Epidermal melanocyte (primary cell): ENCODE measurements around the gene ZNF862.

Experiments
- DNase-seq: peaks from one replicate; pipeline ENCODE4 v3.0.0; 2011; ENCODE audit warnings: low spot score; ENCODE audit not compliant: insufficient read length

Gene ZNF862

DNA sequence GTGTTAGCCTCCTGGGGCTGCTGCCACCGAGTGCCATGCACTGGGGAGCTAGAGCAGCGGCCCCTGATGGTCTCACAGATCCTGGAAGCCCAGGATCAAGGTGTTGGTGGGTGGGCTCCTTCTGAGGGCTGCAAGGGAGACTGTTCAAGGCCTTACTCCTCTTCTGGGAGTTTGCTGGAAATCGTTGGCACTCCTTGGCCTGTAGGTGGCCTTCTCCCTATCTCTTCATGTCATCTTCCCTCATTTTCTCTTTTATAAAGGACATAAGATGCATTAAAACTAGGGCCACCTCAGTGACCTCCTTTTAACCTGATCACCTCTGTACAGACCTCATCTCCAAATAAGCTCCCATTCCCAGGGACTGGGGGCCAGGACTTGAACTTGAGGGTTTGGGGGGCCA, 27.0 kb upstream of the ZNF862 start:
- DNase-seq, result no peak

DNA sequence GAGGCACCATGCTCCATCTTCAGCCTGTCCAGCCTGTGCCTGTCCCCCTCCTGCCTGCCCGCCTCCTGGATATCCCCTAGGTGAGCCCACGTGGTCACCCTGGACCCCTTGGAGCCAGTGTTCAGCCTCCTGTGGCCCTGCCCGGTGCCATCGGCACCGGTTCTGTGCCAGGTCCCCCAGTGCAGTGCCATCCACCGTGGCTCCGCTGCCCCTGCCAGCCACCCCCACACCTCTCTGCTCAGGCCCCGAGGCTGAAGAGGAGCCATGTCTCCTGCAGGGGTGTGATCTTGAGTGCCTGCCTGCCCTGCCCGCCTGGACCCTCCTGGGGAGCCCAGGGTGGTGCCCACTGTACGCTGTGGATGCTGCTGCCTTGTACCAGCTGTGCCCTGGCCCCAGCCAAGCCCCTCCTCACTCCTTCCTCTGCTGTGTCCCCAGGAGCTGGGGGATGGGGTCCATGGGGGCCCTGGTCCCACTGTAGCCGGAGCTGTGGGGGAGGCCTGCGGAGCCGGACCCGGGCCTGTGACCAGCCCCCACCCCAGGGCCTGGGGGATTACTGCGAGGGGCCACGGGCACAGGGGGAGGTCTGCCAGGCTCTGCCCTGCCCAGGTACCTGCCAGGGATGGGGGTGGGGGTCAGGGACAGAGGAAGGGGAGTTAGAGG, 26.2 kb upstream of the ZNF862 start:
- DNase-seq, result no peak

DNA sequence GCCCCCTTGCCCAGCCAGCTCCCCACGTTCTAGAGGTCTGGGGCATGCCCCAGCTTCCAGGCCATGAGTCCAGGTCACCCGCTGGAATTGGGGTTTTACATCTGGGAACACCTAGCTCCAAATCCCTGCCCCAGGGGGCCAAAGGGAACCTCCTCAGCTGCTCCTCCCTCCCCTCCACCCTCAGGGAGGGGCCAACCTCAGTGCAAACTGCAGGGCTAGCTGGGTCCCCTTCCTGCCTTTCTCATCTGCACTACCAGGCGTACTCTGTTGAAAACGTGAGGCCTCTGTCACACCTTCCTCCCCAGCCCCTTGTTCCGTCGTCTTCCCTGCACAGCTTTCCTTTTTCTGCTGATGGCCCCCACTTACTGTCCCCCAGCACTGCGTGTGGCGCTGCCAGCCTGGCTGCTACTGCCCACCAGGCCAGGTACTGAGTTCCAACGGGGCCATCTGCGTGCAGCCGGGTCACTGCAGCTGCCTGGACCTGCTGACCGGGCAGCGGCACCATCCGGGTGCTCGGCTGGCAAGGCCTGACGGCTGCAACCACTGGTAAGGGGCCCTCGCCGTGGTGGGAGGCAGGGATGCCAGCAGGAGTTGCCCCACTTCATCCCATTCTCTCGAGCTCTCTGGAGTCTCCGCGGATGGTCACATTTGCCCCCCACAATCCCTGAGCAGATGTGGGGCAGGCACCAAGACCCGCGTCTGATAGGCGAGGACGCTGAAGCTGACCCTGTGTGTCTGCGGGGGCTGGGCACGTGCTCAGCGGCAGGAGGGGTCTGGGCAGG, 24.7 kb upstream of the ZNF862 start:
- DNase-seq, result no peak

DNA sequence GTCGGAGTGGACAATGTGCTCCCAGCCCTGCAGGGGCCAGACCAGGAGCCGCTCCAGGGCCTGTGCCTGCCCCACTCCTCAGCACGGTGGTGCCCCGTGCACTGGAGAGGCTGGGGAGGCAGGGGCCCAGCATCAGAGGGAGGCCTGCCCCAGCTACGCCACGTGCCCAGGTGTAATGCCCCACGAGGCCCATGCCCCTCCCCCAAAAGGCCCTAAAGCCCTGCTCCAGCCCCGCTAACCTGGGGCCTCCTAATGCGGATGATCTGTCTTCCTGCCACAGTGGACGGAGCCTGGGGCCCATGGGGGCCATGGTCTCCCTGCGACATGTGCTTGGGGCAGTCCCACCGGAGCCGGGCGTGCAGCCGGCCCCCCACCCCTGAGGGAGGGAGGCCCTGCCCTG, 23.7 kb upstream of the ZNF862 start:
- DNase-seq, result no peak

DNA sequence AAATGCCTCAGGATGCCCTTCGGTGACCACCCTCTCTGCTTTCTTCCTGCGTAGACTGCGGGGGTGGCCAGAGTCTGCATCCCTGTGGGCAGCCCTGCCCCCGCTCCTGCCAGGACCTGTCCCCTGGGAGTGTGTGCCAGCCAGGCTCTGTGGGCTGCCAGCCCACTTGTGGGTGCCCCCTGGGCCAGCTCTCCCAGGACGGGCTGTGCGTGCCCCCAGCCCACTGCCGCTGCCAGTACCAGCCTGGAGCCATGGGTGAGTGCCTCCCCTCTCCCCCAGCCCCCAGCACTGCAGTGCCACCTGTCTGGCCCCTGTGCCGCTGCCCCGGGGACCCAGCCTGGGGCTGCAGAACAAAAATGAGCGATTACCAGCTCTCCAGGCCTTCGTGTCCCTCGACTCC, 23.1 kb upstream of the ZNF862 start:
- DNase-seq, result no peak

DNA sequence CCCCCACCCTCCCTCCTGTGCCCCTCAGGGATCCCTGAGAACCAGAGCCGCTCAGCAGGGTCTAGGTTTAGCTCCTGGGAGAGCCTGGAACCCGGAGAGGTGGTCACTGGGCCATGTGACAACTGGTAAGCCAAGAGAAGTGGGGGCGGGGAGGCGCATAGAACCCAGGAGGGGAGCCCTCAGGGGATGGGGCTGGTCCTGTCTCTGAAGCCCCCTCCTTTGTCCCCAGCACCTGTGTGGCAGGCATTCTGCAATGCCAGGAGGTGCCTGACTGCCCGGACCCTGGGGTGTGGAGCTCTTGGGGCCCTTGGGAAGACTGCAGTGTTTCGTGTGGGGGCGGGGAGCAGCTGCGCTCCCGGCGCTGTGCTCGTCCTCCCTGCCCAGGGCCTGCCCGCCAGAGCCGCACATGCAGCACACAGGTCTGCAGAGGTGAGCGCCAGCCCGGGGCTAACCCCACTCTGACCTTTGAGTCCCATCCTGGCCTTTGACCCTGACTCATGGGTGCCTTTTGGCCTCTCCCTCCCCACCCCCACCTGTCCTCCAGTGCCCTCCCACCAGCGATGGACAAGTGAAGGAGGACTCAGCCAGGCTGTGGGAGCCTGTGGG, 22.4 kb upstream of the ZNF862 start:
- no peak for DNase-seq

DNA sequence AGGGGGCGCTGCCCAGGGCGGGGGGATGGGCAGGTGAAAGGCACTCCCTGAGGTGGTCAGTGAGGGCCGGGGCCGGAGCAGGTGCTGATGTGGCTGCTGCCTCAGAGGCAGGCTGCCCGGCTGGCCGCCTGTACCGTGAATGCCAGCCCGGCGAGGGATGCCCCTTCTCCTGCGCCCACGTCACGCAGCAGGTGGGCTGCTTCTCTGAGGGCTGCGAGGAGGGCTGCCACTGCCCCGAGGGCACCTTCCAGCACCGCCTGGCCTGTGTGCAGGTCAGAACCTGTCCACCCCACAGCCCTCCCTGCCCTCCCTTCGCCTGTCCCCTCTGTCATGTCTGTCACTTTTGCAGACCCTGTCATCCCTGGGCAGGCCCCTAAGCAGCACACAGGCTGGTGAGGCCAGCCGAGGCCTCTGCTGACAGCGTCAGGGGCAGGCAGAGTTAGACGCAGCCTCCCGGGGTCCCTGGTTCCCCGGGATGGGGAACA, 21.9 kb upstream of the ZNF862 start:
- no peak for DNase-seq

DNA sequence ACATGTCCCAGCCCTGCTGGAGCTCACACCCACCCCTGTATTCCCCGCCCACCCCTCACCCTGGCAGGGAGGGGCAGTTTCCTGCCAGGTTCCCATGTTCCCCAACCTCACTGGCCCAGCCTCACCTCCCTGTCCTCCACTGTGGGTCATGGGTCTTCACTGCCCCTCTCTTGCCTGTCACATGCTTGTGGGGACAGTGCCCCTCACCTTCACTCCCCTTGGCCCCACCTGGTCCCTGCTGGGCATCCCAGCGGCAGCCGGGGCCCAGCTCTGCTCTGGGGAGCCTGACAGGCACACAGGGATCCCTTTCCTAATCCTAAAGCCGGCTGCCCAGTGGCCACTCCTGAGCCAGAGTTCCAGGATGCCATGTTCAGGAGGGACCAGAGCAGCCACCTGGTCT, 21.4 kb upstream of the ZNF862 start:
- no peak for DNase-seq

DNA sequence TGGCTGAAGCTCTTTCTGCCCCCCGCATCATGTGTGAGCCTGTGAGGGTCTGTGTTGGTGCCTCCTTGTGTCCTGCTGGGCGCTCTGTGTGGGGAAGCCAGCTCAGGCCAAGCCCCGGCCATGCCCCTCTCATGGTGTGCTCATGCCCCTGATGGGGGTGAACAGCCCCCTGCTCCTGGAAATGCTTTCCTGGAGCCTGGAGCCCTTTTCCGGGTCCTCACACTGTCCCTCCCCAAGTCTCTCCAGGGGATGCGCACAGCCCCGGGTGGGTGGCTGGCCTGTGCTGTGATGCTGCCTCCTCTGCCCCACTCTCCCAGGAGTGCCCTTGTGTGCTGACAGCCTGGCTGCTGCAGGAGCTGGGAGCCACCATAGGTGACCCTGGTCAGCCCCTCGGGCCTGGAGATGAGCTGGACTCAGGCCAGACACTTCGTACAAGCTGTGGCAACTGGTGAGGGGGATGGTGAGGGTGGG, 20.8 kb upstream of the ZNF862 start:
- no peak for DNase-seq

DNA sequence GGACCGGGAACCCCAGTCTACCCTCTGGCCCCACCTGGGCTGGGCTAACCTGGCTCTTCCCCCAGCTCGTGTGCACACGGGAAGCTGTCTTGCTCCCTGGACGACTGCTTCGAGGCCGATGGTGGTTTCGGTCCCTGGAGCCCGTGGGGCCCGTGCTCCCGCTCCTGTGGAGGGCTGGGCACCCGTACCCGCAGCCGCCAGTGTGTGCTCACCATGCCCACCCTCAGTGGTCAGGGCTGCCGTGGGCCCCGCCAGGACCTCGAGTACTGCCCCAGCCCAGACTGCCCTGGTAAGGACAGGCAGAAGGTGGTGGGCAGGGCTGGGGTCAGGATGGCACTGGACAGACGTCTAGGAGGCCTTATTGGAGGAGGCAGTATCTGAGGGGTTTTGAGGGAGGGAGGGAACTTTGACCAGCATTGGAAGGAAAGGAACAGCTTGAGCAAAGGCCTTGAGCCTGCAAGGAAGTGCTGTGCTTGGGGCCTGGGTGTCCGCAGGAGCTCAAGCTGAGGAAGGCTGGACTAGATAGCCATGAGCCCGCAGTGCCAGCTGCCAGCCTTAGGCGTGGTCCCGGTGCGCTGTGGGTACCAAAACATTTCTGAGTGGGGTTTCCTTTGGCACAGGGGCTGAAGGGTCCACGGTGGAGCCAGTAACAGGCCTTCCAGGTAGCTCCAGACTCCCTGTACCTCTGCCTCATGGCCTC, 20.2 kb upstream of the ZNF862 start:
- DNase-seq, result no peak

DNA sequence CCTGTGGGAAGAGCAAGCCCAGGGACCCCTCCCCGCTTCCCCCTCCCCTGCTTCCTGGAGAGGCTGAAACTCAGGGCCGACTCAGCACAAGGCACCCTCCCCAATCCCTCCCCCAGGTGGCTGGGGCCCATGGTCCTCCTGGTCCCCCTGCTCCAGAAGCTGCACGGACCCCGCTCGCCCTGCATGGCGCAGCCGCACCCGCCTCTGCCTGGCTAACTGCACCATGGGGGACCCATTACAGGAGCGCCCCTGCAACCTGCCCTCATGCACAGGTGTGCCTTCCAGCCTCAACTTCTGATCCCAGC, 19.7 kb upstream of the ZNF862 start:
- DNase-seq, result no peak

DNA sequence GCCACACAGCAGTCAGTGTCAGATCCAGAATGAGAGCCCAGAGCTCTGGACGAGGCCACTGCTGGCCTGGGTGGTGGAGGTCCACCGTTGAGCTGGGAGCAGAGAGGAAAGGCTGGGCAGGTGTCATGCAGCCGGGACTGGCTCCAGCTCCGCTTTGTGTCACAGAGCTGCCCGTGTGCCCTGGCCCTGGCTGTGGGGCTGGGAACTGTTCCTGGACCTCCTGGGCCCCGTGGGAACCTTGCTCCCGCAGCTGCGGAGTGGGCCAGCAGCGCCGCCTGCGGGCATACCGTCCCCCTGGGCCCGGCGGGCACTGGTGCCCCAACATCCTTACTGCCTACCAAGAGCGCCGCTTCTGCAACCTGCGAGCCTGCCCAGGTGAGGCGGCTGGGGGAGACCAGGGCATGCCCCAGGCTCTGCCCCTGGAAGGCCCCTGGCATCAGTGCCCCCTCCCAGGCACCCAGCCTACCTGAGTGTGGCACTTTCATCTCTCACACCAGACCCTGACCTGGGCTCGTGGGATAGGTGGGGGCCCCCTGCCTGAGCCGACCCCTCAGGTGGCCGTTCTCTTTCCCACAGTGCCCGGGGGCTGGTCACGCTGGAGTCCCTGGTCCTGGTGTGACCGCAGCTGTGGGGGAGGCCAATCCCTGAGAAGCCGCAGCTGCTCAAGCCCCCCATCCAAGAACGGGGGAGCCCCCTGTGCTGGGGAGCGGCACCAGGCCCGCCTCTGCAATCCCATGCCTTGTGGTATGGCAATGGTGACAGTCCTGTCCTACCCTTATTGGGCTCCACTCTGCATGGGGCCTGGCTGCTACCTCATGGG, 18.8 kb upstream of the ZNF862 start:
- no peak for DNase-seq

DNA sequence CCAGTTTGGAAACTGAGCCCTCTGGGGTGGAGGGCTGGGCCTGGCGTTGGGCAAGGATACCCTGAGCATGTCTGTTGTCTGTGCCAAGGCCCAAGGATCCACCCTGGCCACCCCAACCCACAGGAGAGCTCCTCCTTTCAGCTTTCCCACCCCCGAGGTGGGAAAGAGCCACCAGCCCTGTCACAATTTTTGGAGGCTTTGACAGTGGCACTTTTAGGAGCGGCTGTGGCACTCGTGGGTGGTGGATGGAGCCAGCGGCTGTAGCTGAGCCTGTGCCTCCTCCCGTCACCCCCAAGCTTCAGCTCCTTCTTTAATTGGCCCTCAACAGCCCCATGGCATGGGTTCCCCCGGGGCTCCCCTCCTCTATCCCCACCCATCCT, 18.2 kb upstream of the ZNF862 start:
- no peak for DNase-seq

DNA sequence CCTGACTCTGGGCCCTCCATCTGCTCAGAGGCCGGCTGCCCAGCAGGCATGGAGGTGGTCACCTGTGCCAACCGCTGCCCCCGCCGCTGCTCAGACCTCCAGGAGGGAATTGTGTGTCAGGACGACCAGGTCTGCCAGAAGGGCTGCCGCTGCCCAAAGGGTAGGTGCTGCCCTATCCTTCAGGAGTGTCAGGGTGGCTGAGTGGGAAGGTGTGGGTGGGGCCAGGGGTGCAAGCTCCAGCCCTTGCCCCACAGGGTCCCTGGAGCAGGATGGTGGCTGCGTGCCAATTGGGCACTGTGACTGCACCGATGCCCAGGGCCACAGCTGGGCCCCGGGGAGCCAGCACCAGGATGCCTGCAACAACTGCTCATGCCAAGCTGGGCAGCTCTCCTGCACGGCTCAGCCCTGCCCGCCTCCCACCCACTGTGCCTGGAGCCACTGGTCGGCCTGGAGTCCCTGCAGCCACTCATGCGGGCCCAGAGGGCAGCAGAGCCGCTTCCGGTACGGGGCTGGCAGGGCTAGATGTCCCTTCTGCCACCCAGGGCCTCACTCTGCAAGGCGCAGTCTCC, 17.5 kb upstream of the ZNF862 start:
- DNase-seq, result no peak

DNA sequence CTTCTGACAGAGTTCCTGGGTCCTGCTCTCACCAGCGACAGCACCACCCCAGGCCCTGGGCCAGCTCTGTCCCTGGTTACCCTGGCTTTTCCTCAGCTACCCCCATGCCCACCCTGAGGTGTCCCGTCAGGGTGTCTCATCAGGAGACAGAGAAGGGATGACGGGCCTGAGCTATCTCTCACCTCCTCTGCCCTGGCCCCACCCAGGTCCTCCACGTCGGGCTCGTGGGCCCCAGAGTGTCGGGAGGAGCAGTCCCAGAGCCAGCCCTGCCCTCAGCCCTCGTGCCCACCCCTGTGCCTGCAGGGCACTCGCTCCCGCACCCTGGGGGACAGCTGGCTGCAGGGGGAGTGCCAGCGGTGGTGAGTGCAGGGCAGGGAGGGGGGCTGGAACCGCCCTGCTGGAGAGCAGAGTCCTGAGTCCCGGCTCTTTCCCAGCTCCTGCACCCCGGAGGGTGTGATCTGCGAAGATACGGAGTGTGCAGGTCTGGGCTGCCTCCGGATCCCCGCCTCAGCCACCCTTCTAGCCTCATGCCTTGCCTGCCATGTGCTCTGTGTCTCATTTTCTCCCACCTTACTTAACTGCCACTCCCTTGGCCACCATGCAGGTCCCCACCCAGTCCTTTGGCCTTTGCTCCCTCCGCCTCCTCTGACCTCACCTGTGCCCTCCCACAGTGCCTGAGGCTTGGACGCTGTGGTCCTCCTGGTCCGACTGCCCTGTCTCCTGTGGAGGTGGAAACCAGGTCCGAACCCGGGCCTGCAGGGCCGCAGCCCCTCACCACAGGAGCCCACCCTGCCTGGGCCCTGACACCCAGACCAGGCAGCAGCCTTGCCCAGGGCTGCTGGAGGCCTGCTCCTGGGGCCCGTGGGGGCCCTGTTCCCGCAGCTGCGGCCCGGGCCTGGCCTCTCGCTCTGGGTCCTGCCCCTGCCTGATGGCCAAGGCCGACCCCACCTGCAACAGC, 16.7 kb upstream of the ZNF862 start:
- DNase-seq, result no peak

DNA sequence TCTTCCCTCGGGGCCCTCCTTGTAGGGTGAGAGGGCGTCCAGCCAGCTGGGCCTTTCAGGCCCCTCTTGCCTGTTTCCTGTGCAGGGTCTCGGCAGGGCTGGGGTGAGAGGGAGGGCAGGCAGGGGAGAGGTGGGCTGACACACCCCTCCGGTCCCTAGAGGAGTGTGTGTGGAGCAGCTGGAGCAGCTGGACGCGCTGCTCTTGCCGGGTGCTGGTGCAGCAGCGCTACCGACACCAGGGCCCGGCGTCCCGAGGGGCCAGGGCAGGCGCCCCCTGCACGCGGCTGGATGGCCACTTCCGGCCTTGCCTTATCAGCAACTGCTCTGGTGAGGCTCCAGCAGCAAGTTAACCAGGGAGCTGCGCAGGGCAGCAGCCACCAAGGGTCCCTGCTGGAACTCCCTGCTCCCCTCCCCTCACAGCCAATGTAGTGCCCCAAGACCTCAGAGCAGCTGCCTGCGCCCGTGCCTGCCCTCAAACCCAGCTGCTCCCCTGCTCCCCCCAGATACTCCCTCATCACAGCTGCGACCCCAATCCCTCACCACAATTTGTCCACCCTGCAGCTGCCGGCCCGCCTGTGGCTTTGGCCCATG, 15.7 kb upstream of the ZNF862 start:
- DNase-seq, result no peak

DNA sequence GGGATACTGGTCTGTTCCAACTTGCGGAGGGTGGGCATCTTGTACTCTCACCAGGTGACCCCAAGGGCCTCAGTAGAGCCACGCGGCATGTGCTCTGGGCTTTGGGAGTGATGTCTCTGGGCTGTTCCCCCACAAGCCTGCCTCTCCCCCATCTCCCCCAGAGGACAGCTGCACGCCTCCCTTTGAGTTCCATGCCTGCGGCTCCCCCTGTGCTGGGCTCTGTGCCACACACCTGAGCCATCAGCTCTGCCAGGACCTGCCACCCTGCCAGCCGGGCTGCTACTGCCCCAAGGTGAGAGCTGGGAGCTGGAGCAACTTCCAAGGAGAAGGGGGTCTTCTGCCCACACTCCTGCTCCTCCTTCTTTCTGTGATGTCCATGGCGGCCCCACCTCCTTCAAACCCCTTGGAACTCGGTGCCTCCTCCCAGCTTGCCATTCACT, 15.0 kb upstream of the ZNF862 start:
- DNase-seq, result no peak

DNA sequence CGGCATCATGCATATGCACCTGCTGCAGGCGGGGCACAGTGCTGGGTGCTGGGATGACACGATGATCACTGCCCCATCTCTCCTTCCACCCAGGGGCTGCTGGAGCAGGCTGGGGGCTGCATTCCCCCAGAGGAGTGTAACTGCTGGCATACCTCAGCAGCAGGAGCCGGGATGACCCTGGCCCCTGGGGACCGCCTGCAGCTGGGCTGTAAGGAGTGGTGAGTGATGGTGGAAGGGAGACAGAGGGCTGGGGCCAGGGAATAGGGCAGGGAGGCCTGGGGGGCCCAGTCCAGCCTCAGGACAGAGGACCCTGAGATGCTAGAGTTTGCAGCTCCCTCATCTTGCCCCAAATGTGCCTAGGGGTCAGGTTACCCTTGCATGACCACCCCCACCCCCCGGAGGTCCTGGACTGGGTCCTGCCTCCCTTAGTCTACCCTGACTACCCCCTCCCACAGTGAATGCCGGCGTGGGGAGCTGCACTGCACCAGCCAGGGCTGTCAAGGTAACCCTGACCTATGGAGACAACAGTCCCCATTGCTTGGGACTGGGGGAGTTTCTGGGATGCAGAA, 14.5 kb upstream of the ZNF862 start:
- DNase-seq, result no peak

DNA sequence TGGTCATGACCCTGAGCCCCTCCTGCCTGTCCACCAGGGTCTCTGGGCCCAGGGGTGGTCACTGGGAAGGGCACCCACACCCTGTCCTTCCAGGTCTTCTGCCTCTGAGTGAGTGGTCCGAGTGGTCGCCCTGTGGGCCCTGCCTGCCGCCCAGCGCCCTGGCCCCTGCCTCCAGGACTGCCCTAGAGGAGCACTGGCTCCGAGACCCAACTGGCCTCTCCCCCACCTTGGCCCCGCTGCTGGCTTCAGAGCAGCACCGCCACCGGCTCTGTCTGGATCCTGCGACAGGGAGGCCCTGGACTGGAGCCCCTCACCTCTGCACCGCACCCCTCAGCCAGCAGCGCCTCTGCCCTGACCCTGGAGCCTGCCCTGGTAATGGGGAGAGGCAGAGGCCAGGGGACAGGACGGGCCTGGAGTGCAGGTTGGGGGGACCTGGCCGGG, 13.9 kb upstream of the ZNF862 start:
- no peak for DNase-seq
